Adipose tissue (tissue), 3 donors: ENCODE results near the gene KPNA4. TPM values are rescaled to one million over a fixed set of nuclear protein-coding genes. Genes with fewer than 3 reads are reported as not detected.

ENCODE experiments used
- polyA plus RNA-seq, 3 donors: library from polyadenylated mRNA; stranded (reverse); fragments of 200-250 nt; gene quantifications; one replicate each; pipeline ENCODE4 v1.2.3, GENCODE V29; 2013
- donor health status: healthy with polysubstance abuse.
- donor health status: Bipolar disorder and iron deficiency.
- donor health status: healthy.

Gene KPNA4
- polyA plus RNA-seq, 3 donors: 5.9 to 15.3 (median 15.1) TPM

Other genes with a start within 250 kb of the KPNA4 start
- 10 to 100 TPM in 1 of 3 donors, 1 to 10 TPM in 2; 6.4 to 13.8 (median 7.4) TPM for gene IFT80, start 166.3 kb downstream of the KPNA4 start, polyA plus RNA-seq
- 10 to 100 TPM in 1 of 3 donors, 1 to 10 TPM in 2; 5.0 to 16.5 (median 5.4) TPM for gene SMC4, start 165.9 kb downstream of the KPNA4 start, polyA plus RNA-seq
- gene TRIM59, start 115.8 kb downstream of the KPNA4 start, polyA plus RNA-seq: under 1 TPM; 0.22 to 0.72 (median 0.22) TPM
- gene ARL14, start 111.6 kb upstream of the KPNA4 start, polyA plus RNA-seq: 1 to 10 TPM in 2 of 3 donors, under 1 TPM in 1; 0.45 to 7.8 (median 3.3) TPM
- 1 to 10 TPM; 1.3 to 3.8 (median 2.6) TPM for gene PPM1L, start 190.7 kb upstream of the KPNA4 start, polyA plus RNA-seq